PC-9 (cell line): ENCODE results near the gene CARMIL1.

Experiments
- EZH2 ChIP-seq: fragments of 200-600 bp; sonication (generic); IDR thresholded peaks from 2 replicates; pipeline ENCODE4 v1.8.0; 2017; ENCODE audit warnings: antibody characterized with exemption, low read depth
- TF ChIP-seq, protein P1 (sequence below): fragments of 200-600 bp; sonication (generic); conservative IDR thresholded peaks from 2 replicates; pipeline ENCODE4 v1.6.1; 2017; ENCODE audit warnings: mixed run types, antibody characterized with exemption, mild to moderate bottlenecking, moderate library complexity

DNA sequence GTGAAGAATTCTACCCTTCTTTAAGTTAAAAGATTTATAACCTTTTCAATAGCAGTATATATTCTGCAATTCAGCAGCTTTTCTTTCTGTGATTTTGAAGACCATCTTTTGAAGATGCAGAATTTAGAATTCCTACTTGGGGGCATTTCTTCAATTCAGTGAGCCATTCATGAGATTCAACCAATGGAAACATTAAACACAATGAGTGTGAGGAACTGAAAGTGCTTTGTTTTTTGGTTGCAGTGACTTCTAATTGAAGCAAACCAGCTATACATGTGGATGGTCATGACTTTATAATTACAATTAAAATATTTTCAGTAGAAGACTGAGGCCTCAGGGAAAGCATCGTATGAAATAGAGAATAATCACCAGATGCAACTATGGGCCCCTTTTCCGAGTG, 108.3 kb downstream of the CARMIL1 start:
- TF ChIP-seq, protein P1, sequence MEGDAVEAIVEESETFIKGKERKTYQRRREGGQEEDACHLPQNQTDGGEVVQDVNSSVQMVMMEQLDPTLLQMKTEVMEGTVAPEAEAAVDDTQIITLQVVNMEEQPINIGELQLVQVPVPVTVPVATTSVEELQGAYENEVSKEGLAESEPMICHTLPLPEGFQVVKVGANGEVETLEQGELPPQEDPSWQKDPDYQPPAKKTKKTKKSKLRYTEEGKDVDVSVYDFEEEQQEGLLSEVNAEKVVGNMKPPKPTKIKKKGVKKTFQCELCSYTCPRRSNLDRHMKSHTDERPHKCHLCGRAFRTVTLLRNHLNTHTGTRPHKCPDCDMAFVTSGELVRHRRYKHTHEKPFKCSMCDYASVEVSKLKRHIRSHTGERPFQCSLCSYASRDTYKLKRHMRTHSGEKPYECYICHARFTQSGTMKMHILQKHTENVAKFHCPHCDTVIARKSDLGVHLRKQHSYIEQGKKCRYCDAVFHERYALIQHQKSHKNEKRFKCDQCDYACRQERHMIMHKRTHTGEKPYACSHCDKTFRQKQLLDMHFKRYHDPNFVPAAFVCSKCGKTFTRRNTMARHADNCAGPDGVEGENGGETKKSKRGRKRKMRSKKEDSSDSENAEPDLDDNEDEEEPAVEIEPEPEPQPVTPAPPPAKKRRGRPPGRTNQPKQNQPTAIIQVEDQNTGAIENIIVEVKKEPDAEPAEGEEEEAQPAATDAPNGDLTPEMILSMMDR = no peak
- TF ChIP-seq EZH2 = no peak
